IMR-90 (cell line): ENCODE data around the gene FOXL3.

ENCODE experiments used
- BHLHE40 ChIP-seq: fragments of 150-350 bp; IDR thresholded peaks from 2 replicates; pipeline ENCODE4 v1.6.1; 2016; ENCODE audit warnings: mild to moderate bottlenecking, low read depth, low read length
- CEBPB ChIP-seq: IDR thresholded peaks from 2 replicates; pipeline ENCODE4 v1.6.1; 2012; ENCODE audit warnings: low read depth, low read length, improper control_type of control experiment
- CTCF ChIP-seq: conservative IDR thresholded peaks from 2 replicates; pipeline ENCODE4 v1.5.1; 2012; ENCODE audit warnings: mild to moderate bottlenecking, low read depth, low read length, improper control_type of control experiment
- FOS ChIP-seq: fragments of 150-350 bp; IDR thresholded peaks from 2 replicates; pipeline ENCODE4 v1.6.1; 2016; ENCODE audit warnings: low read depth, low read length
- MAFK ChIP-seq: IDR thresholded peaks from 2 replicates; pipeline ENCODE4 v1.6.1; 2012; ENCODE audit warnings: low read depth, low read length, improper control_type of control experiment
- MAZ ChIP-seq: IDR thresholded peaks from 2 replicates; pipeline ENCODE4 v1.6.1; 2012; ENCODE audit warnings: low read depth, mild to moderate bottlenecking, low read length, improper control_type of control experiment, moderate library complexity, borderline replicate concordance
- MXI1 ChIP-seq: IDR thresholded peaks from 2 replicates; pipeline ENCODE4 v1.6.1; 2012; ENCODE audit warnings: low read depth, mild to moderate bottlenecking, low read length, moderate library complexity, borderline replicate concordance
- POLR2A ChIP-seq: IDR thresholded peaks from 2 replicates; pipeline ENCODE4 v1.6.1; 2012; ENCODE audit warnings: mild to moderate bottlenecking, low read depth, low read length
- RAD21 ChIP-seq: IDR thresholded peaks from 2 replicates; pipeline ENCODE4 v1.6.1; 2012; ENCODE audit warnings: low read length, improper control_type of control experiment
- RFX5 ChIP-seq: IDR thresholded peaks from 2 replicates; pipeline ENCODE4 v1.8.0; 2012; ENCODE audit warnings: low read depth, mild to moderate bottlenecking, low read length, moderate library complexity
- SMC3 ChIP-seq: fragments of 150-350 bp; IDR thresholded peaks from 2 replicates; pipeline ENCODE4 v1.6.1; 2016; ENCODE audit warnings: low read depth, mild to moderate bottlenecking, antibody characterized with exemption, low read length, moderate library complexity
- TF ChIP-seq, protein P1 (sequence below): fragments of 150-350 bp; IDR thresholded peaks from 2 replicates; pipeline ENCODE4 v1.6.1; 2017; ENCODE audit warnings: mild to moderate bottlenecking, antibody characterized with exemption, low read length, low read depth
- TF ChIP-seq, protein P2 (sequence below): fragments of 150-350 bp; IDR thresholded peaks from 2 replicates; pipeline ENCODE4 v1.6.1; 2016; ENCODE audit warnings: low read depth, mild to moderate bottlenecking, low read length, moderate library complexity, borderline replicate concordance

- no peak for TF ChIP-seq SMC3
- TF ChIP-seq CTCF: no peak
- TF ChIP-seq MXI1: no peak
- TF ChIP-seq MAZ: no peak
- TF ChIP-seq, protein P1, sequence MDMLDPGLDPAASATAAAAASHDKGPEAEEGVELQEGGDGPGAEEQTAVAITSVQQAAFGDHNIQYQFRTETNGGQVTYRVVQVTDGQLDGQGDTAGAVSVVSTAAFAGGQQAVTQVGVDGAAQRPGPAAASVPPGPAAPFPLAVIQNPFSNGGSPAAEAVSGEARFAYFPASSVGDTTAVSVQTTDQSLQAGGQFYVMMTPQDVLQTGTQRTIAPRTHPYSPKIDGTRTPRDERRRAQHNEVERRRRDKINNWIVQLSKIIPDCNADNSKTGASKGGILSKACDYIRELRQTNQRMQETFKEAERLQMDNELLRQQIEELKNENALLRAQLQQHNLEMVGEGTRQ: no peak
- TF ChIP-seq POLR2A: no peak
- no peak for TF ChIP-seq MAFK
- TF ChIP-seq, protein P2, sequence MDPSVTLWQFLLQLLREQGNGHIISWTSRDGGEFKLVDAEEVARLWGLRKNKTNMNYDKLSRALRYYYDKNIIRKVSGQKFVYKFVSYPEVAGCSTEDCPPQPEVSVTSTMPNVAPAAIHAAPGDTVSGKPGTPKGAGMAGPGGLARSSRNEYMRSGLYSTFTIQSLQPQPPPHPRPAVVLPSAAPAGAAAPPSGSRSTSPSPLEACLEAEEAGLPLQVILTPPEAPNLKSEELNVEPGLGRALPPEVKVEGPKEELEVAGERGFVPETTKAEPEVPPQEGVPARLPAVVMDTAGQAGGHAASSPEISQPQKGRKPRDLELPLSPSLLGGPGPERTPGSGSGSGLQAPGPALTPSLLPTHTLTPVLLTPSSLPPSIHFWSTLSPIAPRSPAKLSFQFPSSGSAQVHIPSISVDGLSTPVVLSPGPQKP: no peak
- no peak for TF ChIP-seq CEBPB
- no peak for TF ChIP-seq RAD21
- no peak for TF ChIP-seq FOS
- TF ChIP-seq BHLHE40: no peak
- no peak for TF ChIP-seq RFX5
Measured at GRCh38 chr7:281637-282036, 8.3 kb upstream of the FOXL3 start.
